Hepatocyte (in vitro differentiated cells): Measurements from ENCODE around the gene MAST4. TPM values are rescaled to one million over a fixed set of nuclear protein-coding genes. Genes with fewer than 3 reads are reported as not detected.

Experiments used
- DNase-seq: peaks from one replicate; pipeline ENCODE4 v3.0.0-alpha.2; 2016; ENCODE audit warnings: low spot score
- H2AFZ ChIP-seq: fragments of 200-600 bp; sonication (generic); 2 replicates; pipeline ENCODE4 v1.6.0; 2016; ENCODE audit warnings: antibody characterized with exemption, mild to moderate bottlenecking
- H3K27ac ChIP-seq: fragments of 200-600 bp; sonication (generic); 2 replicates; pipeline ENCODE4 v1.5.1; 2016; ENCODE audit warnings: mild to moderate bottlenecking
- H3K27me3 ChIP-seq: fragments of 200-600 bp; sonication (generic); 2 replicates; pipeline ENCODE4 v1.6.1; 2016
- H3K36me3 ChIP-seq: fragments of 200-600 bp; sonication (generic); replicated peaks from 2 replicates; pipeline ENCODE4 v1.5.1; 2016; ENCODE audit warnings: low read depth; ENCODE audit not compliant: insufficient read depth
- H3K4me1 ChIP-seq: fragments of 200-600 bp; sonication (generic); 2 replicates; pipeline ENCODE4 v1.5.1; 2016; ENCODE audit warnings: mild to moderate bottlenecking, moderate library complexity; ENCODE audit not compliant: insufficient read depth
- H3K4me2 ChIP-seq: fragments of 200-600 bp; sonication (generic); 2 replicates; pipeline ENCODE4 v1.6.0; 2016
- H3K4me3 ChIP-seq: fragments of 200-600 bp; sonication (generic); 2 replicates; pipeline ENCODE4 v1.5.1; 2016; ENCODE audit warnings: mild to moderate bottlenecking
- H3K79me2 ChIP-seq: fragments of 200-600 bp; sonication (generic); 2 replicates; pipeline ENCODE4 v1.6.0; 2017; ENCODE audit warnings: mild to moderate bottlenecking
- H3K9me2 ChIP-seq: fragments of 200-600 bp; sonication (generic); replicated peaks from 2 replicates; pipeline ENCODE4 v1.6.0; 2017; ENCODE audit warnings: mild to moderate bottlenecking; ENCODE audit not compliant: insufficient read depth
- H3K9me3 ChIP-seq: fragments of 200-600 bp; sonication (generic); 2 replicates; pipeline ENCODE4 v1.5.1; 2016; ENCODE audit warnings: low read depth, mild to moderate bottlenecking
- H4K20me1 ChIP-seq: fragments of 200-600 bp; sonication (generic); 2 replicates; pipeline ENCODE4 v1.6.0; 2016; ENCODE audit warnings: mild to moderate bottlenecking; ENCODE audit not compliant: insufficient read depth, poor library complexity, severe bottlenecking
- EZH2 ChIP-seq: fragments of 200-600 bp; sonication (generic); IDR thresholded peaks from 2 replicates; pipeline ENCODE4 v1.6.1; 2016; ENCODE audit warnings: antibody characterized with exemption, mild to moderate bottlenecking, borderline replicate concordance
- EZH2phosphoT487 ChIP-seq: fragments of 200-600 bp; sonication (generic); IDR thresholded peaks from one replicate; pipeline ENCODE4 v1.6.1; 2018; ENCODE audit warnings: antibody characterized with exemption, mild to moderate bottlenecking, low read depth, moderate library complexity; ENCODE audit not compliant: unreplicated experiment, severe bottlenecking
- WGBS: methylation state at CpG from one replicate; pipeline ENCODE4 v1.1.6; 2016; ENCODE audit warnings: low lambda C conversion rate; ENCODE audit errors: missing lambda C conversion rate; 5-methylcytosine and 5-hydroxymethylcytosine counted together
- polyA plus RNA-seq: library from polyadenylated mRNA; unstranded; fragments of >200 nt; fragmentation: Nextera tagmentation; extraction: Ambion mirVana; gene quantifications from 2 replicates; pipeline ENCODE4 v1.2.1, GENCODE V29; 2016
- total RNA-seq: library from RNA; depleted of rRNA; stranded (reverse); fragments of >200 nt; gene quantifications from 2 replicates; pipeline ENCODE4 v1.2.3, GENCODE V29; 2014
- TF ChIP-seq, protein P1 (sequence below): fragments of 200-600 bp; sonication (generic); IDR thresholded peaks from 2 replicates; pipeline ENCODE4 v1.5.1; 2016; ENCODE audit warnings: antibody characterized with exemption, mild to moderate bottlenecking; ENCODE audit not compliant: poor library complexity

Gene MAST4
- total and polyA plus RNA-seq, 2 experiments from 2014 or later, result 11.7 to 13.2 TPM

- WGBS, result 88% methylated on average over 2 of the region's 2 CpGs
Measured at GRCh38 chr5:66989781-66990180, 393.6 kb downstream of the MAST4 start.

DNA sequence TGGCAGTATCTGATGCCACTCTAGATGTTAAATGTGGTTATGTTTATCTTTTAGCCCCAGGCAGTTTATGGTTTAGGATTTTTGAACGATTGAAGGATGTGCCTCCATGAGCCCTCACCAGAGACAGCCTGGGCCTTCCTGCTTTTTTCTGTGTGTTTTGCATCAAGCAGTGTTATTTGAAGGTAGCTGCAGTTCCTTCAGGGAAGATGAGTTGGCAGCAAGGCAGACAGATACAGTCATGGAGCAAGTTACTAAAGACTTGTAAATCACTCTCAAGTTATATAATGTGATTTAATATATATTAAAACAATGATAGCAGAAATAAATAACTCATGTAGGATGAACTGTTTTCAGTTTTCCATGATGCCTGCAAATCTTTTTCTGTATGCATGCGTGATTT is 395.6 kb downstream of the MAST4 start:
- Histone ChIP-seq H3K27ac (no peak overlapping the region), H3K4me1 (peaks cover 4% of the 10 kb centered on the region), H4K20me1 (no peaks in the 10 kb centered on the region), H3K9me2 (no peaks in the 10 kb centered on the region), H3K4me3 (no peak overlapping the region), H3K36me3 (no peaks in the 10 kb centered on the region), H3K9me3 (no peaks in the 10 kb centered on the region), H2AFZ (no peak overlapping the region), H3K4me2 (no peak overlapping the region), H3K27me3 (no peaks in the 10 kb centered on the region), H3K79me2 (no peaks in the 10 kb centered on the region)
- 15% methylated on average over 2 of the region's 2 CpGs for WGBS
- TF ChIP-seq EZH2 (no peak), EZH2phosphoT487 (no peak)
- TF ChIP-seq, protein P1, sequence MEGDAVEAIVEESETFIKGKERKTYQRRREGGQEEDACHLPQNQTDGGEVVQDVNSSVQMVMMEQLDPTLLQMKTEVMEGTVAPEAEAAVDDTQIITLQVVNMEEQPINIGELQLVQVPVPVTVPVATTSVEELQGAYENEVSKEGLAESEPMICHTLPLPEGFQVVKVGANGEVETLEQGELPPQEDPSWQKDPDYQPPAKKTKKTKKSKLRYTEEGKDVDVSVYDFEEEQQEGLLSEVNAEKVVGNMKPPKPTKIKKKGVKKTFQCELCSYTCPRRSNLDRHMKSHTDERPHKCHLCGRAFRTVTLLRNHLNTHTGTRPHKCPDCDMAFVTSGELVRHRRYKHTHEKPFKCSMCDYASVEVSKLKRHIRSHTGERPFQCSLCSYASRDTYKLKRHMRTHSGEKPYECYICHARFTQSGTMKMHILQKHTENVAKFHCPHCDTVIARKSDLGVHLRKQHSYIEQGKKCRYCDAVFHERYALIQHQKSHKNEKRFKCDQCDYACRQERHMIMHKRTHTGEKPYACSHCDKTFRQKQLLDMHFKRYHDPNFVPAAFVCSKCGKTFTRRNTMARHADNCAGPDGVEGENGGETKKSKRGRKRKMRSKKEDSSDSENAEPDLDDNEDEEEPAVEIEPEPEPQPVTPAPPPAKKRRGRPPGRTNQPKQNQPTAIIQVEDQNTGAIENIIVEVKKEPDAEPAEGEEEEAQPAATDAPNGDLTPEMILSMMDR, result no peak
- no peak for DNase-seq

More at GRCh38 chr5:66989781-66990180, 393.6 kb downstream of the MAST4 start:
- no peak overlapping the region for H3K4me3 ChIP-seq
- no peaks in the 10 kb centered on the region for H3K36me3 ChIP-seq
- H2AFZ ChIP-seq, result no peak overlapping the region
- H3K27me3 ChIP-seq, result no peaks in the 10 kb centered on the region
- no peak overlapping the region for H3K27ac ChIP-seq
- H3K9me2 ChIP-seq, result no peaks in the 10 kb centered on the region
- no peak for TF ChIP-seq EZH2
- H3K4me2 ChIP-seq, result no peak overlapping the region
- H3K79me2 ChIP-seq, result no peaks in the 10 kb centered on the region
- no peak for DNase-seq
- peaks cover 4% of the 10 kb centered on the region for H3K4me1 ChIP-seq
- no peaks in the 10 kb centered on the region for H3K9me3 ChIP-seq
- H4K20me1 ChIP-seq, result no peaks in the 10 kb centered on the region

- Histone ChIP-seq H3K27me3 (no peaks in the 10 kb centered on the region), H3K9me2 (no peaks in the 10 kb centered on the region), H3K4me3 (no peak overlapping the region), H3K4me1 (peaks cover 4% of the 10 kb centered on the region), H3K79me2 (no peaks in the 10 kb centered on the region), H3K27ac (no peak overlapping the region), H3K36me3 (no peaks in the 10 kb centered on the region), H3K9me3 (no peaks in the 10 kb centered on the region), H3K4me2 (no peak overlapping the region), H2AFZ (no peak overlapping the region), H4K20me1 (no peaks in the 10 kb centered on the region)
- TF ChIP-seq EZH2, result no peak
- TF ChIP-seq, protein P1, result no peak
- TF ChIP-seq EZH2phosphoT487, result no peak
- DNase-seq, result no peak
- WGBS, result 53% methylated on average over 4 of the region's 4 CpGs
Measured at GRCh38 chr5:66992547-66992946, 396.4 kb downstream of the MAST4 start.

- DNase-seq, result no peak
- Histone ChIP-seq H4K20me1 (no peaks in the 10 kb centered on the region), H3K4me3 (no peak overlapping the region), H3K9me2 (no peaks in the 10 kb centered on the region), H3K4me2 (no peak overlapping the region), H3K4me1 (peaks cover 4% of the 10 kb centered on the region), H3K27me3 (no peaks in the 10 kb centered on the region), H3K27ac (no peak overlapping the region), H2AFZ (no peak overlapping the region), H3K9me3 (no peaks in the 10 kb centered on the region), H3K36me3 (no peaks in the 10 kb centered on the region), H3K79me2 (no peaks in the 10 kb centered on the region)
- TF ChIP-seq EZH2 (no peak), EZH2phosphoT487 (no peak)
- TF ChIP-seq, protein P1, result no peak
Measured at GRCh38 chr5:66993448-66993847, 397.3 kb downstream of the MAST4 start.
